IMR-90 (cell line): ENCODE results near the gene SNX21.

ENCODE experiments used
- CHD1 ChIP-seq: IDR thresholded peaks from 2 replicates; pipeline ENCODE4 v1.6.1; 2012; ENCODE audit warnings: low read depth, low read length, improper control_type of control experiment
- POLR2A ChIP-seq: IDR thresholded peaks from 2 replicates; pipeline ENCODE4 v1.6.1; 2012; ENCODE audit warnings: mild to moderate bottlenecking, low read depth, low read length
- TF ChIP-seq, protein P1 (sequence below): conservative IDR thresholded peaks from 2 replicates; pipeline ENCODE4 v1.5.1; 2012; ENCODE audit warnings: mild to moderate bottlenecking, low read depth, low read length, improper control_type of control experiment

DNA sequence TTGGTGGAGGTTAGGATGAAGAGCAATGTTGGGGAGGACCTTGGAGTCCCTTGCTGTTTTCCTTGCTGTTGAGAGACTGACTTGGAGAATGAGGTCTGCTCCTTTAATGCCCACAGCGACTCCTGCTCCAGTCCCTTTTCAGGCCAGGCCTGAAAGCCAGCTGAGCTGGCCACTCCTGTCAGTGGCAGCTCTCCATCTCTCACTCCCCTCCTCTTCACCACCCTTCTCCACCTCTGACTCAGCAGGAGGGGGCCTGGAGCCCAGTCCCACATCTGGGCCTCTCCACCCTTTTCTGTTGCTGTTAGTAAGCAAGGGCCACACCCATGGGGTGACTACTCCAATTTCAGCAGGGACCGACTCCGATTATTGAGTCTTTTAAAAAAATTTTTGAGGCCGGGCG is 2.2 kb downstream of the SNX21 start:
- TF ChIP-seq, protein P1, sequence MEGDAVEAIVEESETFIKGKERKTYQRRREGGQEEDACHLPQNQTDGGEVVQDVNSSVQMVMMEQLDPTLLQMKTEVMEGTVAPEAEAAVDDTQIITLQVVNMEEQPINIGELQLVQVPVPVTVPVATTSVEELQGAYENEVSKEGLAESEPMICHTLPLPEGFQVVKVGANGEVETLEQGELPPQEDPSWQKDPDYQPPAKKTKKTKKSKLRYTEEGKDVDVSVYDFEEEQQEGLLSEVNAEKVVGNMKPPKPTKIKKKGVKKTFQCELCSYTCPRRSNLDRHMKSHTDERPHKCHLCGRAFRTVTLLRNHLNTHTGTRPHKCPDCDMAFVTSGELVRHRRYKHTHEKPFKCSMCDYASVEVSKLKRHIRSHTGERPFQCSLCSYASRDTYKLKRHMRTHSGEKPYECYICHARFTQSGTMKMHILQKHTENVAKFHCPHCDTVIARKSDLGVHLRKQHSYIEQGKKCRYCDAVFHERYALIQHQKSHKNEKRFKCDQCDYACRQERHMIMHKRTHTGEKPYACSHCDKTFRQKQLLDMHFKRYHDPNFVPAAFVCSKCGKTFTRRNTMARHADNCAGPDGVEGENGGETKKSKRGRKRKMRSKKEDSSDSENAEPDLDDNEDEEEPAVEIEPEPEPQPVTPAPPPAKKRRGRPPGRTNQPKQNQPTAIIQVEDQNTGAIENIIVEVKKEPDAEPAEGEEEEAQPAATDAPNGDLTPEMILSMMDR: no peak
- TF ChIP-seq POLR2A (no peak), CHD1 (no peak)
